NB4 (cell line): ENCODE data around the gene WSB1.

Experiments used
- CTCF ChIP-seq: IDR thresholded peaks from one replicate; pipeline ENCODE4 v1.5.1; 2012; ENCODE audit warnings: low read depth, low read length
- MAX ChIP-seq: IDR thresholded peaks from 2 replicates; pipeline ENCODE4 v1.6.1; 2011; ENCODE audit warnings: low read depth, low read length

GRCh38 chr17:27322690-27323508 lies 29.0 kb downstream of the WSB1 start:
- TF ChIP-seq CTCF (no peak), MAX (no peak)
